ENCODE results near the gene KMT5B. TPM values are rescaled to one million over a fixed set of nuclear protein-coding genes. Genes with fewer than 3 reads are reported as not detected.

The KMT5B gene
- total and polyA plus RNA-seq, 2 of the 4 experiments (the other 2 are of a cell fraction): 11.2 to 13.4 TPM

DNA sequence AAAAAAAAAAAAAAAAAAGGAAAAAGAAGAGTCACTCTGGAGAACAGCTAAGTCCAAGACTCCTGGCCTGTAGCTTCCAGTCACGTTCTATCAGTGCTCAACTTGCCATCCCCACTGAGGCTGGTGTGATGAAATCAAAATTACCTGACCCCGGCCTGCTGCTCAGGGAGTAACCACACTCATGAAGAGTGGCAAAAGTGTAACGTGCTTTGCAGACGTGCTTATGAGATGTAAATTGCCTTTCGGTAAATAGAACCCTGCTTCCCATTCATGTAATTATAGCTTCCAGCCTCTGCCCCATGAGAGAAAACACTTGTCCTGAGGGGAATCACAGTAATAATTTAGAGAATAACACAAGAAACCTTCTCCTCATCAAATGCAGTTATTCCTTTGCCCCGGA lies 63.7 kb downstream of the KMT5B start:
- Histone ChIP-seq H3K27ac (ENCODE audit: insufficient read depth, low read length) (no peak overlapping the region), H3K27me3 (ENCODE audit: control insufficient read depth, insufficient read depth, low read length) (no peaks in the 10 kb centered on the region; the same call in 1 of the 2 replicates), H4K91ac (ENCODE audit: insufficient read depth, low read depth, low read length) (no peak overlapping the region), H3K18ac (ENCODE audit: low read depth, low read length) (no peak overlapping the region), H4K20me1 (ENCODE audit: insufficient read depth, low read length) (no peaks in the 10 kb centered on the region), H3K4me1 (ENCODE audit: control insufficient read depth, insufficient read depth, low read length) (peaks cover 4% of the 10 kb centered on the region; the same call in 1 of the 2 replicates), H3K9ac (ENCODE audit: low read depth, low read length) (no peak overlapping the region), H3K4me2 (ENCODE audit: low read depth, low read length) (no peak overlapping the region), H2AK5ac (ENCODE audit: low read depth, low read length) (no peak overlapping the region), H4K5ac (ENCODE audit: low read depth, low read length) (no peak overlapping the region), H3K9me3 (ENCODE audit: control insufficient read depth, insufficient read depth, low read length) (no peaks in the 10 kb centered on the region), H3K4ac (ENCODE audit: low read depth, low read length) (no peak overlapping the region), H4K8ac (ENCODE audit: low read depth in 2 of 2, low read length in 2 of 2) (no peak overlapping the region), H2BK20ac (ENCODE audit: low read depth, low read length) (no peak overlapping the region), H3K14ac (replicated peaks; ENCODE audit: low read depth, low read length) (no peak overlapping the region), H2AFZ (replicated peaks; ENCODE audit: low read length, poor library complexity) (no peak overlapping the region), H3K4me3 (ENCODE audit: insufficient read depth, low read depth, low read length) (no peak overlapping the region), H2BK5ac (ENCODE audit: low read depth, low read length, poor library complexity, severe bottlenecking) (no peak overlapping the region), H3K36me3 (ENCODE audit: control insufficient read depth, insufficient read depth, low read length) (no peaks in the 10 kb centered on the region), H2AK9ac (replicated peaks; ENCODE audit: low read depth, low read length, poor library complexity) (no peak overlapping the region), H2BK15ac (ENCODE audit: low read depth, low read length) (no peak overlapping the region), H2BK120ac (ENCODE audit: low read depth, low read length) (no peak overlapping the region), H3K9me1 (ENCODE audit: insufficient read depth, low read length) (peaks cover 3% of the 10 kb centered on the region; the same call in 1 of the 2 replicates), H3K56ac (ENCODE audit: extremely low read depth, insufficient read depth, low read length) (no peak overlapping the region), H3K23ac (ENCODE audit: low read depth, low read length) (no peak overlapping the region), H3K79me1 (ENCODE audit: low read depth in 1 of 2, low read length in 2 of 2) (no peaks in the 10 kb centered on the region)
- no peak for DNase-seq
- dilution Hi-C loops (cut with HindIII; ENCODE audit: low sequenced_read_pairs, unreplicated experiment) (no loop called here), in situ Hi-C loops (cut with MboI; ENCODE audit: low sequenced_read_pairs) (no loop called here), intact Hi-C loops (cut with micrococcal nuclease) (no loop called here)
- 100% methylated on average over 1 of the region's 6 CpGs; no CpG with 5 or more reads in 1 of the 2 experiments for WGBS, 2 experiments (ENCODE audit: extremely low coverage in 2 of 2, insufficient read length in 1 of 2)
- no peak for ATAC-seq (ENCODE audit: low read depth)
- BruUV-seq (replicated peaks): no TSS peak
- TF ChIP-seq MXI1 (IDR thresholded peaks at IDR 0.05; ENCODE audit: borderline replicate concordance, low read depth, low read length) (no peak), SMC3 (IDR thresholded peaks at IDR 0.05; ENCODE audit: low read depth, low read length) (no peak), FOS (IDR thresholded peaks at IDR 0.05; ENCODE audit: low read depth, low read length) (no peak), BHLHE40 (IDR thresholded peaks at IDR 0.05; ENCODE audit: low read depth, low read length) (no peak), MAFK (IDR thresholded peaks at IDR 0.05; ENCODE audit: low read depth, low read length) (no peak), CEBPB (IDR thresholded peaks at IDR 0.05; ENCODE audit: low read depth, low read length) (no peak), CHD1 (IDR thresholded peaks at IDR 0.05; ENCODE audit: low read depth, low read length) (no peak), NFE2L2 (IDR thresholded peaks at IDR 0.05; ENCODE audit: low read depth, low read length) (no peak), RFX5 (IDR thresholded peaks at IDR 0.05; ENCODE audit: low read depth, low read length) (no peak), RCOR1 (IDR thresholded peaks at IDR 0.05; ENCODE audit: insufficient replicate concordance, low read length) (no peak), POLR2A (IDR thresholded peaks at IDR 0.05; ENCODE audit: low read depth, low read length) (no peak), MAZ (IDR thresholded peaks at IDR 0.05; ENCODE audit: borderline replicate concordance, low read depth, low read length) (no peak), ELK1 (IDR thresholded peaks at IDR 0.05; ENCODE audit: borderline replicate concordance, low read depth, low read length) (no peak), RAD21 (IDR thresholded peaks at IDR 0.05; ENCODE audit: low read length) (no peak)
- TF ChIP-seq, protein P1, sequence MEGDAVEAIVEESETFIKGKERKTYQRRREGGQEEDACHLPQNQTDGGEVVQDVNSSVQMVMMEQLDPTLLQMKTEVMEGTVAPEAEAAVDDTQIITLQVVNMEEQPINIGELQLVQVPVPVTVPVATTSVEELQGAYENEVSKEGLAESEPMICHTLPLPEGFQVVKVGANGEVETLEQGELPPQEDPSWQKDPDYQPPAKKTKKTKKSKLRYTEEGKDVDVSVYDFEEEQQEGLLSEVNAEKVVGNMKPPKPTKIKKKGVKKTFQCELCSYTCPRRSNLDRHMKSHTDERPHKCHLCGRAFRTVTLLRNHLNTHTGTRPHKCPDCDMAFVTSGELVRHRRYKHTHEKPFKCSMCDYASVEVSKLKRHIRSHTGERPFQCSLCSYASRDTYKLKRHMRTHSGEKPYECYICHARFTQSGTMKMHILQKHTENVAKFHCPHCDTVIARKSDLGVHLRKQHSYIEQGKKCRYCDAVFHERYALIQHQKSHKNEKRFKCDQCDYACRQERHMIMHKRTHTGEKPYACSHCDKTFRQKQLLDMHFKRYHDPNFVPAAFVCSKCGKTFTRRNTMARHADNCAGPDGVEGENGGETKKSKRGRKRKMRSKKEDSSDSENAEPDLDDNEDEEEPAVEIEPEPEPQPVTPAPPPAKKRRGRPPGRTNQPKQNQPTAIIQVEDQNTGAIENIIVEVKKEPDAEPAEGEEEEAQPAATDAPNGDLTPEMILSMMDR (conservative IDR thresholded peaks at IDR 0.05; ENCODE audit: low read depth, low read length): no peak
- TF ChIP-seq, protein P2, sequence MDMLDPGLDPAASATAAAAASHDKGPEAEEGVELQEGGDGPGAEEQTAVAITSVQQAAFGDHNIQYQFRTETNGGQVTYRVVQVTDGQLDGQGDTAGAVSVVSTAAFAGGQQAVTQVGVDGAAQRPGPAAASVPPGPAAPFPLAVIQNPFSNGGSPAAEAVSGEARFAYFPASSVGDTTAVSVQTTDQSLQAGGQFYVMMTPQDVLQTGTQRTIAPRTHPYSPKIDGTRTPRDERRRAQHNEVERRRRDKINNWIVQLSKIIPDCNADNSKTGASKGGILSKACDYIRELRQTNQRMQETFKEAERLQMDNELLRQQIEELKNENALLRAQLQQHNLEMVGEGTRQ (IDR thresholded peaks at IDR 0.05; ENCODE audit: low read depth, low read length): no peak
- POLR2A ChIA-PET (ENCODE audit: unreplicated experiment): no interaction called here
- CTCF ChIA-PET: interaction anchor here (1.0 kb wide), 1 partner anchor 11 kb away, joined by 3 read pairs; no protein-coding TSS in a partner anchor

All from IMR-90 (cell line).